GM12878 (cell line): Measurements from ENCODE around the gene C1QTNF3. TPM values are rescaled to one million over a fixed set of nuclear protein-coding genes. Genes with fewer than 3 reads are reported as not detected.

Experiments used
- ATAC-seq: fragments of 200-7000 bp; cut with Tn5 transposase; 3 replicates; pipeline ENCODE4 v1.9.1; 2020; ENCODE audit warnings: mild to moderate bottlenecking, moderate library complexity
- BruUV-seq: library from RNA; stranded (reverse); fragments of 400-500 nt; replicated peaks from 2 replicates; lab custom pipeline; 2021; lab: Mats Ljungman, UMichigan
- CTCF ChIA-PET: fragments of 300-600 bp; sonication (Branson Sonifier 250); formaldehyde crosslinking; extraction: SDS; loops from one replicate; lab custom pipeline; 2021; ENCODE audit warnings: inconsistent platforms; lab: Yijun Ruan, JAX
- POLR2A ChIA-PET: fragments of 350-600 bp; formaldehyde crosslinking; extraction: SDS; loops from one replicate; lab custom pipeline; 2021; ENCODE audit warnings: inconsistent platforms; lab: Charles Lee
- RAD21 ChIA-PET: fragments of 300-600 bp; sonication (Branson Sonifier 250); formaldehyde crosslinking; loops from one replicate; lab custom pipeline; 2023; ENCODE audit warnings: antibody characterized with exemption; ENCODE audit not compliant: unreplicated experiment; lab: Charles Lee
- SMC1A ChIA-PET: fragments of 300-600 bp; sonication (Branson Sonifier 250); formaldehyde crosslinking; loops from one replicate; lab custom pipeline; 2023; ENCODE audit not compliant: unreplicated experiment, uncharacterized antibody; lab: Charles Lee
- DNase-seq: peaks from one replicate; pipeline ENCODE4 v3.0.0-alpha.2; 2011; ENCODE audit warnings: low read depth, low spot score
- FAIRE-seq: peaks from 3 replicates; lab custom pipeline; 2011; peaks lifted over from hg19 to GRCh38; lab: Jason Lieb, UNC
- H2AFZ ChIP-seq: 2 replicates; pipeline ENCODE4 v1.6.0; 2011; ENCODE audit warnings: low read depth, low read length, control low read depth; ENCODE audit not compliant: control insufficient read depth
- H3K27ac ChIP-seq: 2 replicates; pipeline ENCODE4 v1.5.1; 2011; ENCODE audit warnings: control low read depth; ENCODE audit not compliant: control insufficient read depth, insufficient read depth
- H3K27me3 ChIP-seq, 2 experiments: replicated peaks in 1 of 2; 2 replicates each; pipeline versions ENCODE4 v1.6.0 to v1.6.1; 2011; ENCODE audit warnings: low read length in 1 of 2; ENCODE audit not compliant: control insufficient read depth in 2 of 2, insufficient read depth in 2 of 2
- H3K36me3 ChIP-seq, 2 experiments: 2 replicates each; pipeline ENCODE4 v1.5.1; 2011; ENCODE audit warnings: low read length in 1 of 2; ENCODE audit not compliant: control insufficient read depth in 2 of 2, insufficient read depth in 2 of 2
- H3K4me1 ChIP-seq: 2 replicates; pipeline ENCODE4 v1.6.1; 2011; ENCODE audit warnings: mild to moderate bottlenecking, low read length, moderate library complexity, mixed read lengths; ENCODE audit not compliant: control insufficient read depth, insufficient read depth
- H3K4me2 ChIP-seq: 2 replicates; pipeline ENCODE4 v1.6.0; 2011; ENCODE audit warnings: control low read depth; ENCODE audit not compliant: control insufficient read depth, insufficient read depth
- H3K4me3 ChIP-seq: fragments of 200-600 bp; sonication (generic); 2 replicates; pipeline ENCODE4 v1.5.1; 2016
- H3K79me2 ChIP-seq: 2 replicates; pipeline ENCODE4 v1.6.0; 2011; ENCODE audit warnings: low read length; ENCODE audit not compliant: control insufficient read depth, insufficient read depth
- H3K9ac ChIP-seq: 2 replicates; pipeline ENCODE4 v1.8.0; 2011; ENCODE audit warnings: low read length, control low read depth, mixed read lengths; ENCODE audit not compliant: control insufficient read depth, insufficient read depth
- H3K9me3 ChIP-seq: replicated peaks from 3 replicates; pipeline ENCODE4 v1.5.1; 2011; ENCODE audit warnings: mild to moderate bottlenecking, low read length; ENCODE audit not compliant: control insufficient read depth, insufficient read depth
- H4K20me1 ChIP-seq: 2 replicates; pipeline ENCODE4 v1.6.0; 2011; ENCODE audit not compliant: control insufficient read depth, insufficient read depth
- BHLHE40 ChIP-seq, 2 experiments: fragments of 450-650 bp in 1 of 2; IDR thresholded peaks; 2 replicates each; pipeline ENCODE4 v1.6.1; 2011 to 2017; ENCODE audit warnings: low read depth in 2 of 2, borderline replicate concordance in 1 of 2, improper control_type of control experiment in 1 of 2, low read length in 1 of 2, mild to moderate bottlenecking in 1 of 2
- CBX3 ChIP-seq: fragments of 200-600 bp; sonication (generic); IDR thresholded peaks from 2 replicates; pipeline ENCODE4 v1.6.1; 2016; ENCODE audit warnings: low read depth, borderline replicate concordance
- CHD1 ChIP-seq: IDR thresholded peaks from 2 replicates; pipeline ENCODE4 v1.6.1; 2012; ENCODE audit warnings: low read depth, low read length, improper control_type of control experiment
- FOS ChIP-seq: IDR thresholded peaks from 3 replicates; pipeline ENCODE4 v1.6.1; 2011; ENCODE audit warnings: borderline replicate concordance; ENCODE audit not compliant: insufficient read length; ENCODE audit errors: extremely low read depth
- NFXL1 ChIP-seq: fragments of 450-650 bp; IDR thresholded peaks from 2 replicates; pipeline ENCODE4 v1.6.1; 2017; ENCODE audit warnings: antibody characterized with exemption, mild to moderate bottlenecking, borderline replicate concordance
- PAX5 ChIP-seq: IDR thresholded peaks from 2 replicates; pipeline ENCODE4 v1.6.1; 2011; ENCODE audit warnings: low read depth, low read length, borderline replicate concordance
- RELA ChIP-seq: fragments of 450-650 bp; IDR thresholded peaks from 2 replicates; pipeline ENCODE4 v1.8.0; 2014; ENCODE audit warnings: borderline replicate concordance; ENCODE audit not compliant: partially characterized antibody
- RFX5 ChIP-seq: IDR thresholded peaks from 2 replicates; pipeline ENCODE4 v1.6.1; 2011; ENCODE audit warnings: low read depth, low read length, improper control_type of control experiment
- SUPT20H ChIP-seq: IDR thresholded peaks from 2 replicates; pipeline ENCODE4 v1.6.1; 2011; ENCODE audit warnings: low read depth, mild to moderate bottlenecking, low read length, moderate library complexity, borderline replicate concordance; ENCODE audit not compliant: control insufficient read depth
- TARDBP ChIP-seq: IDR thresholded peaks from 2 replicates; pipeline ENCODE4 v1.6.1; 2016; ENCODE audit warnings: borderline replicate concordance
- TCF12 ChIP-seq: IDR thresholded peaks from 2 replicates; pipeline ENCODE4 v1.6.1; 2011; ENCODE audit warnings: low read depth, mild to moderate bottlenecking, low read length
- WGBS: methylation state at CpG from one replicate; pipeline ENCODE4 v1.1.6; 2016; ENCODE audit warnings: low lambda C conversion rate; ENCODE audit not compliant: insufficient replicate concordance, insufficient coverage; ENCODE audit errors: missing lambda C conversion rate; 5-methylcytosine and 5-hydroxymethylcytosine counted together
- in situ Hi-C: fragments of 300-500 bp; cut with MboI; formaldehyde crosslinking; loops from 9 replicates; pipeline ENCODE4 v1.14.3; 2018; ENCODE audit warnings: mixed read lengths
- intact Hi-C: fragments of 100-400 bp; cut with micrococcal nuclease; formaldehyde crosslinking; loops from one replicate; pipeline ENCODE4 v1.14.2; 2022; ENCODE audit not compliant: unreplicated experiment
- polyA plus RNA-seq, 11 experiments: library from polyadenylated mRNA; depleted of rRNA in 4 of 11; unstranded in 6 of 11; stranded (reverse) in 5 of 11; fragments of >200 nt; fragmentation: Nextera tagmentation in 4 of 11; fragmentation: Illumina TruSeq in 1 of 11; extraction: Ambion mirVana in 4 of 11; extraction: Trizol in 1 of 11; gene quantifications; 1 replicate in 1 of 11; 2 replicates in 10 of 11; pipeline versions ENCODE4 v1.2.1 to v1.2.3, GENCODE V29; 2011 to 2016; ENCODE audit warnings: inconsistent platforms in 2 of 11, missing spikeins in 2 of 11, low read depth in 1 of 11
- total RNA-seq, 4 experiments: library from RNA; depleted of rRNA in 3 of 4; stranded (reverse); fragments of >200 nt in 3 of 4; fragmentation: Illumina TruSeq in 1 of 4; extraction: Trizol in 1 of 4; gene quantifications; 2 replicates each; pipeline versions ENCODE4 v1.2.1 to v1.2.3, GENCODE V29; 2013 to 2021
- TF ChIP-seq, protein P1 (sequence below): IDR thresholded peaks from 2 replicates; pipeline ENCODE4 v1.6.1; 2011; ENCODE audit warnings: borderline replicate concordance, low read depth, mild to moderate bottlenecking, moderate library complexity, low read length; ENCODE audit not compliant: insufficient read depth, poor library complexity, severe bottlenecking

The C1QTNF3 gene
- total and polyA plus RNA-seq, 10 of the 15 experiments (the other 5 are each of a cell fraction or from before 2014, with no cell fraction given): 0.39 to 6.3 (median 1.3) TPM

DNA sequence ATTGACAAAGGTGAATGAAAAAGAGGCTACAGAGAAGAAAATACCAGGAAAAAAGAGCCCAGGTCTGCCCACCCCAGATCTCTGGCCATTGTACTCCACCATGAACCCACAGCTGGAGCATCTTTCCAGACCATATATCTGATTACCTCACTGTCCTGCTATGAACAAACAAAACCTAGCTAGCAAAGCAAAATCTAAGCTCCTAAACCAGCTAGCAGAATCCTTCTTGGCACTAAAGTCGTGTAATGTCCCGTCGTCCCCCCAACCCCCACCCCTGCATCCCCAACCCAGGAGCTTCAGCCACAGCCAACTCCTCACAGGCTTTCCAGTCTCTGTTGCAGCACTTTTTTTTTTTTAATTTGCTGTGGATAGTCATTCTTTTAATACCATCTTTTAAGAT, 2.5 kb downstream of the C1QTNF3 start:
- intact Hi-C loops: no loop called here
- Histone ChIP-seq H3K9me3 (no peaks in the 10 kb centered on the region), H3K4me3 (no peak overlapping the region), H3K36me3 (no peaks in the 10 kb centered on the region), H3K9ac (no peak overlapping the region), H3K4me2 (no peak overlapping the region), H4K20me1 (no peaks in the 10 kb centered on the region), H2AFZ (no peak overlapping the region), H3K27me3 (no peaks in the 10 kb centered on the region), H3K79me2 (no peaks in the 10 kb centered on the region), H3K4me1 (peaks cover 2% of the 10 kb centered on the region; the same call in 1 of the 2 replicates), H3K27ac (no peak overlapping the region)
- CTCF ChIA-PET: interaction anchor here (0.6 to 1.2 kb wide), 3 partner anchors 8 to 539 kb away, joined by 3 to 4 read pairs (median 4); no protein-coding TSS in a partner anchor
- TF ChIP-seq RELA (no peak), BHLHE40 (IDR thresholded peaks at IDR 0.05; ENCODE audit: borderline replicate concordance in 1 of 2, low read depth in 2 of 2, low read length in 1 of 2) (no peak), NFXL1 (no peak), SUPT20H (no peak), PAX5 (no peak), RFX5 (no peak), TCF12 (no peak), TARDBP (no peak), CBX3 (no peak), FOS (no peak), CHD1 (no peak)
- TF ChIP-seq, protein P1, sequence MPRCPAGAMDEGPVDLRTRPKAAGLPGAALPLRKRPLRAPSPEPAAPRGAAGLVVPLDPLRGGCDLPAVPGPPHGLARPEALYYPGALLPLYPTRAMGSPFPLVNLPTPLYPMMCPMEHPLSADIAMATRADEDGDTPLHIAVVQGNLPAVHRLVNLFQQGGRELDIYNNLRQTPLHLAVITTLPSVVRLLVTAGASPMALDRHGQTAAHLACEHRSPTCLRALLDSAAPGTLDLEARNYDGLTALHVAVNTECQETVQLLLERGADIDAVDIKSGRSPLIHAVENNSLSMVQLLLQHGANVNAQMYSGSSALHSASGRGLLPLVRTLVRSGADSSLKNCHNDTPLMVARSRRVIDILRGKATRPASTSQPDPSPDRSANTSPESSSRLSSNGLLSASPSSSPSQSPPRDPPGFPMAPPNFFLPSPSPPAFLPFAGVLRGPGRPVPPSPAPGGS: no peak
- no peak for DNase-seq
- FAIRE-seq: no peak
- RAD21 ChIA-PET: no interaction called here
- WGBS: 95% methylated on average over 3 of the region's 3 CpGs
- SMC1A ChIA-PET: interaction anchor here (1.3 to 1.5 kb wide), 2 partner anchors 9 to 28 kb away, joined by 3 to 5 read pairs; no protein-coding TSS in a partner anchor
- no TSS peak for BruUV-seq
- POLR2A ChIA-PET: interaction anchor here (0.6 kb wide), 1 partner anchor 16 kb away, joined by 3 read pairs; no protein-coding TSS in a partner anchor
- no peak for ATAC-seq
- in situ Hi-C loops: no loop called here
